GM21825 (cell line): ENCODE results near the gene SLC38A7.
"Not testable (repeated sequence)": the region's sequence is repeated elsewhere in the genome, so short reads cannot be mapped to it uniquely, and the experiment has no call there.

ENCODE experiments used
- ATAC-seq: cut with Tn5 transposase; IDR thresholded peaks from one replicate; pipeline ENCODE4 v1.9.1; 2021; ENCODE audit warnings: mild to moderate bottlenecking, moderate library complexity; ENCODE audit not compliant: unreplicated experiment

SLC38A7 gene

DNA sequence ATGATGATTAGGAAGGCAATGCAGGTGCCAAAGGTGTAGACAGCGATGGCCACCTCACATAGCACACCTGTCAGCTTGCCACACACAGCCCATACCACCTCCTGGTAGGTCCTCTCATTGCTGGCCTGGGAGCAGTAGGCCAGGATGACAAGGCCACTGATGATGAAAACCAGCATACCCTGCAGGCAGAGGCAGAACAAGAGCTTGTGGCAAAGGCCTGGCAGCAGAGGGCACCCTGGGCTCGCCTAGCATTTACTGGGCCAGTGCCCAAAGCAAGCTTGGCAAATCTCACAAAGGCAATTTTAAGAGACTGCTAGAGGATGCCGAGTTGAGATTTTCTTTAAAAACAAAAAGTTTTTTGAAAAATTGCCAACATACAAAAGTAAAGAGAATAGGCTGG, 5.9 kb downstream of the SLC38A7 start:
- ATAC-seq, result no peak

DNA sequence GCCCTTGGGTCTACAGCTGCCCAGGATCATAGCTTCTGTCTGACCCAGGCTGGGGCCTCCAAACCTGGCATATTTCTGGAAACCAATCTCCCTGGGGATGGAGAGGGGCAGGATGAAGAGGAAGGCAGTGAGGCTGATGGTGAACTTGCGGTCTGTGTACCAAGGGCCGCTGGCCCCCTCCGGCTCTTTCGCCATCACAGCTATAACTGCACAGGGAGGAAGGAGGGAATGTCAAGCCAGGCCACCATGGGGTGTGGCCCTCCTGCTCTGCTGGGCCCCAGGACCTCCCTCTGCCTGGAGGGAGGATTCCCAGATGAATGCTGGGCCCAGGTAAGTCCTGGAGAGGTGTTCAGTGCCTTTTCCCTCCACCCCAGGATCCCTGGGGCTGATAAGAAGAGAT, 6.3 kb downstream of the SLC38A7 start:
- no peak for ATAC-seq

DNA sequence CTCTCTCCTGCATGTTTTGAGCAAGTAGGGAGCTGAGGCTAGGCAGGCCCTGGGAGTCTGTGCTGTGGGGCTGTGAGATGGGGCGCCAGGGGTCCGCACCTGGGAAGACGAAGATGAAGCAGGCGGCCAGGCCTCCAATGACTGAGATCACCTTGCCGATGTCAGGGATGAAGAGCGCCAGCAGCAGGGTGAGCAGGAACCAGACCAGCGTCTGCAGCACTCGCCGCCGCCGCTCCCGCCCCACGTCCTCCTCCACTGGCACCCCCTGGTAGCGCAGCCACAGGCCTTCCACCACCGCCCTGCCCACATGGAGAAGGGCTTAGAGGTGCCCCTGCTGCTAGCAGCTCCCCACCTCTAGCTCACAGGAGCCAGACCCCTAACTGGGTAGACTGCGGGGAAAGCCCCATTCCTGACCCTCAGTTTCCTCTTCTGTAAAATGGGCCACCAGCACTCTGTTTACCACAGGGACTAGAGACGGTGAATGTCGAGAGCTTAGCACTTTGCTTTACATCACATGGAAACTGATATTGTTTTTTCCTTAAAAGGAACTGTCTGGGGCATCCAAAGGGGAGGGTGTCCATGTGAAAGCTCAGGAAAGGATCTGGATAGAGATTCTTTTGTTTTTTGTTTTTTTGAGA, 13.5 kb downstream of the SLC38A7 start:
- ATAC-seq, result no peak

DNA sequence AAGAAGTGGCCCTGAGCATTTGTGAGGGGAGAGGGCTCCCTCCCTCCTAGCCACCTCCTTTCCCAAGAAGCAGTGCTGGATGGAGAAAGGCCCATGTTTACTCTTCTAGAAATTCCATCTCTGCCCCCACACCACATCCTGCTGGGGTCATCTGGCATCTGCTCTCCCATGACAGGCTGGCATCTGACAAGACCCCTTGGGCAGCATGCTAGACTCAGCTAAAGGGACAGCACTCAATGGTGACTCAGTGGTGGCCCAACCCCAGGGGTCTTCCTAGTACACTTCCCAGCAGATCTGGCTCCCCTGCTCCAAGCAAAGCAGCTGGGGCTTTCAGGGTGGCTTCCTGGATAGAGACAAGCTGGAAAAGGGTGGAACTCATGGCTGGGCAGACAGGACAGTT, 14.4 kb downstream of the SLC38A7 start:
- no peak for ATAC-seq

DNA sequence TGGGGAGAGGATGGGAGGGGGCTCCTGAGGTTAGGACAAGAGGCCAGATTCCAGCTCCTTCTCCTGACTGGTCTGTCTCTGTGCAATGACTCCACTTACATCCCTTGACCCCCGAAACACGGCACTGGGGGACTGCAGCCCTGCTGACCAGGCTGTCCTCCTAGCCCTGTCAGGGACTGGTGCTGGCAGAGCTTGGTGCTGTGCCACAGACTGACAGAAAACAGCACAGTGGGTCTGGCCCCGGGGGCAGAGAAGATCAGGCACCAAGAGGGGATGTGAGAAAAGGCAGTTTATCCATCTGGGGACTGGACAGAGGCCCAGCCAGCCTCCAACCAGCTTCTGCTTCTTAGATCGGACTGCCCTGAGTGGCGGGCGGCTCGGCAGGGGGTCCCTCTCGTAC, 19.4 kb downstream of the SLC38A7 start:
- ATAC-seq, result no peak

DNA sequence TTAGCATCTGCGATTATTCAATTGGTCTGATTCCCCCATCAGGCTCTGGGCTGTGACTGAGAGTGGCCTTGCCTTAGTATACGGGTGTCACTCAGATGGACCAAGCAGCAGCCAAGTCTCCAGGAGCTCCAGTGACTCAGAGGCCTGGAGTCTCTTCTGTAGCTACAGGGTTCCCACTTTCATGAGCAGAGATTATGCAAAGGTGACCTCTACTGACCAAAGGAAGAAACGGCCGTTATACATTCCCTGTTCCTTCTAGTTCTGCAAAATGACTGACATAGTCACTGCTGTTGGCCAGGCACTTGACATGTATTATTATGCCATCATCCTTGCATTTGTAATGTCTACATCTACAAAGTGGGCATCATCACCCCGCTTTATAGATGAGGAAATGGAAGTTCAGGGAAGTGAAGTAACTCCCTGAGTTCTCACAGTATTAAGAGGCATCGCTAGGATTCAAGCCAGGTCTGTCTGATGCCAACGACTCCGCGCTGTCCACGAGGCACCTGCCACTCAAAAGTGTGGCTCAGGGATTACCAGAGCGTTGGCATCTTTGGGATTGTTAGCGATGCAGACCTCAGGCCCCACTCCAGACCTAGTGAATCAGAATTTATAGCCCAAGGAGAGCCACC, 23.3 kb downstream of the SLC38A7 start:
- ATAC-seq, result peak; percentile 69

DNA sequence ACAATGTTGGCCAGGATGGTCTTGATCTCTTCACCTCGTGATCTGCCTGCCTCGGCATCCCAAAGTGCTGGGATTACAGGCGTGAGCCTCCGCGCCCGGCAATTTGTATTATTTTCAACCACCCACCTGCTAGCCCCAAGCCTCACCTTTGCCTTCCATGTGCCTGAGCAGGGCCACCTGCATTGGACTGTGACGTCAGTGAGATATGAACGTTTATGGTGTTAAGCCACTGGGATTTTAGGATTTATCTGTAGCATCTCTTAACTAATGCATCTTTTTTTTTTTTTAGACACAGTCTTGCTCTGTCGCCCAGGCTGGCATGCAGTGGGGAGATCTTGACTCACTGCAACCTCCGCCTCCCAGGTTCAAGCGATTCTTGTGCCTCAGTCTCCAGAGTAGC, 24.7 kb downstream of the SLC38A7 start:
- ATAC-seq, result not testable (repeated sequence)

DNA sequence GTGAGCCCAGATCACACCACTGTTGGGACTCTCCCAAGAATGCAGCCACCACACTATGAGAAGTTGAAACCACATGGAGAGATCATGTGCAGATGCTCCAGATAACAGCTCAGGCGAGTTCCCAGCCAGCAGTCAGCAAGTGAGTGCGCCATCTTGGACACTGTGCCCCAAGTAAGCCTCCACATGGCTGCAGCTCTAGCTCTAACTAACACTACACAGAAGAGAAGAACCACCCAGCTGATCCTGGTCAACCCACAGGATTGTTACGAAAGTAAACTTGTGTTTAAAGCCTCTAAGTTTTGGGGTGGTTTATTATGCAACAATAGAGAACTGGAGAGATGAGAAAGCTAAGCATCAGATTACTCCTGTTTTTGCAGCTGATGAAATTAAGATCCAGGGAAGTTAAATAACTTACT, 25.8 kb downstream of the SLC38A7 start:
- ATAC-seq, result no peak

DNA sequence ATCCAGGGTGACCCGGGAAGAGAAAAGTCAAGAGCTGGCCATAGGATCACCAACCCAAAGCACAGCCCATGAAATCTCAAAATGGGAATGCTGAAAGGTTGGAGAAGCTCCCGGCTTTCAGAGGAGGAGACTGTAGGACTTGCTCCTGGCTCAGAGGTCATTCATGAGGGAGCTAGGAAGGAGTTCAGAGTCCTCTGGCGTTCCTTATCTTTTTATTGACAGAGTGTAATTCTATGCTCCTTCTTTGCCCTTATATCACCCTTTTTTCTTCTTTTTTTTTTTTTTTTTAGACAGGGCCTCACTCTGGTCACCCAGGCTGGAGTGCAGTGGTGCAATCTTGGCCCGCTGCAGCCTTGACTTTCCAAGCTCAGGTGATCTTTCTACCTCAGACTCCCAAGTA, 27.7 kb downstream of the SLC38A7 start:
- ATAC-seq, result no peak

DNA sequence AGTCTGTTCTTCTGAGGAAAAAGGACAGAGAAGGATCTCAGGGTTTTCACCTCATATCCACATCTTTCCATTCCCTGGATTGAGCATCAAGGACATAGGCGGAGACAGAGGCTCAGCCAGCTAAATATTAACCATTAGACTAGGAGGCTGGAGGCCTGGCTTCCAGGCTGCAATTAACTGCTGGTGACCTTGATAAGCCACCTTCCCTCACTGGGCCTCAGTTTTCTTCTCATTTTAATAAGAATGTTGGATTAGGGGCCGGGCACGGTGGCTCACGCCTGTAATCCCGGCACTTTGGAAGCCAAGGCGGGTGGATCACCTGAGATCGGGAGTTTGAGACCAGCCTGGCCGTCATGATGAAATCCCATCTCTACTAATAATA, 29.4 kb downstream of the SLC38A7 start:
- no peak for ATAC-seq

DNA sequence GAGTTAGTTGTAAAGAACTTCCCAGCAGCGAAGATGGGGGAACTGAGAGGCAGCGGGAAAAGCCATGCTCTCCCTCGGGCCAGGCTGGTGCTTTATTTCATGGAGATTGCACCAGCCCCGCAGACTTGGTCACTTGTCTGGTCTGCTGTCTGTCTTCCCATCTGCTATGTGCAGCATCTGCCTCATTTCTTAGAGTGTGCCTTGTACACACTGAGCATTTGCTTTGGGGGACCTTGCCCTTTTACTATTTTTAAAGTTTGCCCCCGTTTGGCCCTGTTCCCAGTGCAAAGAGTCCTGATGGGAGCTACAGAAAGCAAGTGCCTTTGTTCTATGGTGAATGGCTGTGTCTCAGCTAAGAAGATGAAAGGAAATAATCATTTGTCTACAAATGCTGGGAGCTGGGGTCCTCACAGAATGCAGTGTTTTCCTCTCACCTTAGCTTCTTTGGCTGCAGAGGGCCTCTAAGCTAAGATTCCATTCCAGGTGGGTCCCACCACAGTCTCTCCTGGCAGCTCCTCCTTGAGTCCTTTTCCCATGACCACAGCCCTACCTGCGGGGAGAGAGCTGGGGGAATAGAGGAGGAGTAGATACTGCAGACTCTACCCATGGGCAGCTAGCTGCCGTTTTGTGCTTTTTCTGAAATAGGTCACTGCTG, 29.9 kb downstream of the SLC38A7 start:
- no peak for ATAC-seq

DNA sequence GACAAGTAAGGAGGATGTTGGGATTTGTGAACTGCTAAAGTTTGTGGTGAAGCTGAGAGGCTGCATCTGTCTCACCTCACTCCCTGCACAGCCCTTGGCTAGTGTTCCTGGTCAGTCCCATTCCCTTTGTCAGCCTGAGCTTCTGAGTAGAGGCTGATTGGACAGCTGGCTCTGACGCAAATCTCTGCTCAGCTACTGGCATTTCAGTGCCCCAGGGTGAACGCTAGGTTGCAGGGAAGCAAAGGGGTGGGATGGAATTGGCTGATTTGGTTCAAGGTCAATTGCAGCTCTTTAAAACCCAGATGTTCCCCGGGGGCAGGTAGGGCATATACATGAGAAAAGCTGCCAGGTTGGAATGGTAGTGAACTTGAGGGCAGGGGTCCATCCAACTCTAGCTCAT, 31.8 kb downstream of the SLC38A7 start:
- no peak for ATAC-seq

DNA sequence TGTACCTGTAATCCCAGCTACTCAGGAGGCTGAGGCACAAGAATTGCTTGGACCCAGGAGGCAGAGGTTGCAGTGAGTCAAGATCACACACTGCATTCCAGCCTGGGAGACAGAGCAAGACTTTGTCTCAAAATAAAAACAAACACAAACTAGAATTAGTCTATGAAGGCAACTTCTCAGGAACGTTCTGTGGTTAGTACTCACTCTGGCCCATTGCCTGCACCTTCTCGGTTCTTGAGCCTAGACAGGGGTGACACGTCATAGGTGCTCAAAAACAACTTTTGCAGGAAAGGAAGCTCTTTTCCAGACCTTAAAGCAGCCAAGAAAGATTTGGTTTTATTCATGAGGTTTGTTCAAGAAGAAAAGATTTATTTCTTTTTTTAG, 32.6 kb downstream of the SLC38A7 start:
- no peak for ATAC-seq

DNA sequence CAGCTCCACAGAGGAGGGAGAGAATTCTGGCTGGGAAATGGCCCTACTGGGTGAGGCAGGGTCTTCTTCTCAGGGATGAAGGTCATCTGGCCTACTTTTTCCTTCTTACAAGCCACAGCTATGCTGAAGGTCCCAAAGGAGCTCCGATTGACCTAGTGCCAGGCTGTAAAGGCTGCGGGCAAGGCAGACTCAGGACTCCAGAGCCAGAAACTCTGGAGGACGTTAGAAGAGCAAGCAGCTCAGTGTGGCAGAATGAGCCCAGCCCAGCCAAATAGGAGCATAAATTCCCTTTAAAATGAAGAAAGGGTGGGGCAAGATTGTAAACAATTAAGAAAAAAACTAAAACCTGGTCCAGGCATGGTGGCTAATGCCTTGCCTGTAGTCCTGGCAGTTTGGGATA, 34.9 kb downstream of the SLC38A7 start:
- ATAC-seq, result no peak

DNA sequence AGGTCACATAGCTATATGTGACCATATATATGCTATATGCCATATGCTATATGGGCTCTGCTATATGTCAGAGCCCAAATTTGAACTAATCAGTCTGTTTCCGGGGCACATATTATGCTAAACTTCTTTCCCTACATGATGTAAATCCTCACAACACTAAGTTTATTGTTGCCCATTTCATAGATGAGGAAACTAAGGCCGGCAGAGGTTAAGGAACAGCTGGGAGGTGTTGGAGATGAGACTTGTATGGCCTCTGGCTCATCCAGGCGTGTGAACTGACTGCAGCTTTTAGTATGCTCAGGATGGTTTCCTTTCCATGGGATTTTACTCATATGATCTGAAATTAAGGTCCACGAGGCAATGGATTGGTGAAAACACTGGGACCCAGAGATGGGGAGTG, 37.5 kb downstream of the SLC38A7 start:
- ATAC-seq, result no peak

DNA sequence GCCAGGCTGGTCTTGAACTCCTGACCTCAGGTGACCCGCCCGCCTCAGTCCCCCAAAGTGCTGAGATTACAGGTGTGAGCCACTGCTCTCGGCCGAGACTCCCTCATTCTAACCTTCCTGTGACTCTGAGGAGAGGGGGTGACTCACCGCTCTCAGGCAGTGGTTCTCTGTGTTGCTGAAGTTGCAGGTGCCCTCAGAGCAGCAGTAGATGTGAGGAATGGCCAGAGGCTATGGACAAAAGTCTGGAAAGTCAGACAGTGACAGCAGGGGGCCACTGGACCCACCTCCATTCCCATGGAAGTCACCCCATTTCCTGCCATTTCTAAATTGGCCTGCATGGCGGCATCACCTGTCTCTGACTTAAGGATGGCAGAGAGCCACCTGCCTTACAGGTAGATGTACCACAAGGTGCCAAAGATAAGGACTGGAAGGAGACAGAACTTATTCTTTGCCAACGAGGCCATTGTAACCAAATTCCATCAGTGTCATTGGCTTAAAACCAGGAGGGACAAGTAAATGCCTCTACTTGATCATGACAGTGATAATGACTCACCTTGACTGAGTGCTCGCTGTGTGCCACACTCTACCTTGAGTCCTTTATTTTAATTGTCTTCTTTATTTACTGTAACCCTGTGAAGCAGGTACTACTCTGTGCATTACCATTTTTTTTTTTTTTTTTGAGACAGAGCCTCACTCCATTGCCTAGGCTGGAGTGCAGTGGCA, 39.6 kb downstream of the SLC38A7 start:
- ATAC-seq, result no peak

DNA sequence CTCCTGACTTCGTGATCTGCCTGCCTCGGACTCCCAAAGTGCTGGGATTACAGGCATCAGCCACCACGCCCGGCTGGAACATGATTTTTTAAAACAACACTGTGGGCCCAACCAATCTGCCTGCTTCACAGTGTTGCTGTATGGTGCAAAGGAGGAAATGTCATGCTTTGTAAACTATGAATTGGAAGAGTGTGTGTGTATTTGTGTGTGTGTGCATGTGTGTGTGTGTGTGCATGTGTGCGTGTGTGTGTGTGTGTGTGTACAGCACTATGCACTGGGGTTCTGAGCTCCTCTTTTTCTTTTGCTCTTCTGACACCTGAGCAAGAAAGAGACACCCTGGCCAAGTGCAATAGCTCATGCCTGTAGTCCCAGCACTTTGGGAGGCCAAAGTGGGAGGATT, 40.5 kb downstream of the SLC38A7 start:
- ATAC-seq, result no peak

DNA sequence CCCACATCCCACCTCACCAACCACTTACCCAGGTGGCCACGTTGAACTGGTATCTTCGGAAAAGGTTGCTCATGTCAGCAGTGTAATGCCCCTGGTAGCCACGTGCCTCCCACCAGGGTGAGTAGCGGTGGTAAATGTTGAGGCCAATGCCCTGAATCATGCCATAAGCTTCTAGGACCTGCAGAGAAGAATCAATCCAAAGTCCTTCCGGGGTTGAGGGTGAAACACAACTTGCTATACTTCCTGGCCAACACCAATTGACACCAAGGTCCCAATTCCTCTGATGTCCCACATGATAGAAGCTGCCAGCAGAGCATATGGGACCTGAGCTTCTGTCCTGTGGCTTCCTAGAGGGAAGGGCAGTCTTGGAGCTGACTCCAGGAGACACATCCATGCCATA, 43.6 kb downstream of the SLC38A7 start:
- ATAC-seq, result no peak

DNA sequence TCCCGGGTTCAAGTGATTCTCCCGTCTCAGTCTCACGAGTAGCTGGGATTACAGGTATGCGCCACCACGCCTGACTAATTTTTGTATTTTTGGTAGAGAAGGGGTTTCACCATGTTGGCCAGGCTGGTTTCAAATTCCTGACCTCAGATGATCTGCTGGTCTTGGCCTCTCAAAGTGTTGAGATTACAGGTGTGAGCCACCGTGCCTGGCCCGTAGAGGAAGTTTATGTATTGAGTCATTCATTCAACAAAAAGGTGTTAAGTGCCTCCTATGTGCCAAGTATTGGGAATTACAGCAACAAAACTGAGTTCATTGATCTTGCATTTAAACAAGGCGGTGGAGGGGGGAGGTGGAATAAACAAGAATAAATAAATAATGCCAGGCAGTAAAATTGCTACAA, 44.7 kb downstream of the SLC38A7 start:
- ATAC-seq, result no peak

DNA sequence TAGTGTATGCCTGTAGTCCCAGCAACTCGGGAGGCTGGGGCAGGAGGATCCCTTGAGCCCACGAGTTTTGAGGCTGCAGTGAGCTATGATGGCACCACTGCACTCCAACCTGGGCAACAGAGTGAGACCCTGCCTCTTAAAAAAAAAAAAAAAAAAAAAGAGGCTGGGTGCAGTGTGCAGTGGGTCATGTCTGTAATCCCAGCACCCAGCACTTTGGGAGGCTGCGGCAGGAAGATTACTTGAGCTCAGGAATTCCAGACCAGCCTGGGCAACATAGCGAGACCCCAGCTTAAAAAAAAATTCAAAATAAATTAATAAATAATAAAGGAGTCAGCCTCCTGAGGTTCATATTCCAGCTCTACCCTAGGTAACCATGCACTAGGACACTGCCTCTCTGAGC, 45.3 kb downstream of the SLC38A7 start:
- no peak for ATAC-seq

DNA sequence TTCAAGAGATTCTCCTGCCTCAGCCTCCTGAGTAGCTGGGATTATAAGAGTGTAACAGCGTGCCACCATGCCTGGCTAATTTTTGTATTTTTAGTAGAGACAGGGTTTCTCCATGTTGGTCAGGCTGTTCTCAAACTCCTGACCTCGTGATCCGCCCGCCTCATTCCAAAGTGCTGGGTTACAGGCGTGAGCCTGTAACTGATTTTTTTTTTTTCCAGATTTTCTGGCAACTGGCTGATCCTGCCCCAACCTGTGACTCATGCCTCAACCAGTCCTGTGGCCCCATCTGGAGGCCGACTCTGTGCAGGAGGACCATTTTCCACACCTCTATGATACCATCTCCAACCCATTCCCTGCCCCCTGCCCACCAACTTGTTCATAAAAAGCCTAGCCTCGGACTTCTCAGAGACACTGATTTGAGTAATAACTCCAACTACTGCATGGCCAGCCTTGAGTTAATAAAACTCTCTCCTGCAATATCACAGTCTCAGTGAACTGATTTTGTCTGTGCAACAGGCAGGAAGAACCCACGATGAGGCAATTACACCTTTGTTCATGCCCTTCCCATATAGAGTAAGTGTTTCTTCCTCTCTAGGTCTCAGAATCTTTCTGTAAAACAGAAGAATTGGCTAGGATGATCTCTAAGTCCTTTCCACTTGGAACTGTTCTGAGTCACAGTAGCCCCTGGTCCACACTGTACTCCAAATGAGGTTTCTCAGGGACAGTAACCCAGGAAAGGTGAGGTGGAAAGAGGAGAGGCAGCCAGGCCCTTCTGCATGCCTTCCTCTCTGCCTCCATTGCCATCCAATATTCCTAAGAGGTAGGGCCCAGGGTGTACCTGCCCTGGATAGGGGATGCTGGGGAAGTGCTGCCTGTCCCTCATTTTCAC, 46.2 kb downstream of the SLC38A7 start:
- no peak for ATAC-seq
